ENCODE measurements around the gene C11orf54.

- no peak for TF ChIP-seq ARNTL (CRISPR knock-in tag; IDR thresholded peaks at IDR 0.05; ENCODE audit: borderline replicate concordance, low read depth)
- no peak for TF ChIP-seq ESRRG (CRISPR knock-in tag; IDR thresholded peaks at IDR 0.05)
These were observed 20.9 kb upstream of the C11orf54 start for GRCh38 chr11:93720522-93720921.

Data from SK-N-SH treated with all-trans-retinoic acid at 6 μM for 48 hours (cell line).